ENCODE results near the gene BAHCC1. TPM values are rescaled to one million over a fixed set of nuclear protein-coding genes. Genes with fewer than 3 reads are reported as not detected.

The BAHCC1 gene
- polyA plus RNA-seq, 1 donor = 10.8 TPM

GRCh38 chr17:81514739-81515529 is 119.7 kb downstream of the BAHCC1 start:
- DNase-seq (ENCODE audit: low read depth) = no peak

GRCh38 chr17:81515530-81516041 is 120.3 kb downstream of the BAHCC1 start:
- no peak for DNase-seq (ENCODE audit: low read depth)

Other genes with a start within 250 kb of the BAHCC1 start
- 0.72 TPM for gene PVALEF, start 229.9 kb upstream of the BAHCC1 start, polyA plus RNA-seq (ENCODE audit: insufficient read length)
- gene AATK, start 229.2 kb upstream of the BAHCC1 start, polyA plus RNA-seq (ENCODE audit: insufficient read length) = 10.7 TPM
- gene CEP131, start 172.5 kb upstream of the BAHCC1 start, polyA plus RNA-seq (ENCODE audit: insufficient read length) = 9.4 TPM
- gene TEPSIN, start 156.4 kb upstream of the BAHCC1 start, polyA plus RNA-seq (ENCODE audit: insufficient read length) = 15.5 TPM
- 39.2 TPM for gene NDUFAF8, start 156.1 kb upstream of the BAHCC1 start, polyA plus RNA-seq (ENCODE audit: insufficient read length)
- gene SLC38A10, start 100.2 kb upstream of the BAHCC1 start, polyA plus RNA-seq (ENCODE audit: insufficient read length) = 52.9 TPM
- 935 TPM for gene ACTG1, start 117.3 kb downstream of the BAHCC1 start, polyA plus RNA-seq (ENCODE audit: insufficient read length)
- 3.7 TPM for gene FSCN2, start 132.9 kb downstream of the BAHCC1 start, polyA plus RNA-seq (ENCODE audit: insufficient read length)
- gene FAAP100, start 156.9 kb downstream of the BAHCC1 start, polyA plus RNA-seq (ENCODE audit: insufficient read length) = 19.8 TPM
- 57.9 TPM for gene NPLOC4, start 241.7 kb downstream of the BAHCC1 start, polyA plus RNA-seq (ENCODE audit: insufficient read length)
- gene TSPAN10, start 241.7 kb downstream of the BAHCC1 start, polyA plus RNA-seq (ENCODE audit: insufficient read length) = 1.2 TPM